Omental fat pad (tissue), 4 donors: ENCODE data around the gene CBLC. TPM values are rescaled to one million over a fixed set of nuclear protein-coding genes. Genes with fewer than 3 reads are reported as not detected.

Experiments used
- ATAC-seq: fragments of 150-250 bp; one replicate; pipeline ENCODE4 v1.9.1; 2016; ENCODE audit warnings: mild to moderate bottlenecking, moderate library complexity; ENCODE audit not compliant: low FRiP score
- DNase-seq: peaks from one replicate; pipeline ENCODE4 v3.0.0-alpha.2; 2019; ENCODE audit warnings: low spot score
- CTCF ChIP-seq, 3 donors: fragments of 450-650 bp; IDR thresholded peaks; one replicate each; pipeline ENCODE4 v1.5.1; 2016 to 2017; ENCODE audit warnings: antibody characterized with exemption in 3 of 3, mild to moderate bottlenecking in 3 of 3, moderate library complexity in 2 of 3
- small RNA-seq: library from RNA; depleted of rRNA; stranded (forward); fragments of <200 nt; gene quantifications from one replicate; pipeline ENCODE3, GENCODE V24; 2016
- total RNA-seq, 4 donors: library from RNA; depleted of rRNA; stranded (reverse); fragments of >200 nt; gene quantifications; one replicate each; pipeline ENCODE4 v1.1.0, GENCODE V29; 2016

The CBLC gene
- total RNA-seq, 4 donors from 2014 or later, result 0.46 TPM; not detected in 3

GRCh38 chr19:44848036-44848811, 70.5 kb downstream of the CBLC start:
- ATAC-seq, result no peak
- DNase-seq, result no peak
- no peak for TF ChIP-seq CTCF (IDR thresholded peaks at IDR 0.05)

- no peak for DNase-seq
- no peak for ATAC-seq
- TF ChIP-seq CTCF (IDR thresholded peaks at IDR 0.05), result no peak
These were observed 71.2 kb downstream of the CBLC start for GRCh38 chr19:44848812-44849447.

Small RNAs within 50 kb of the gene (small RNA-seq; reads per million reads assigned to genes)
- not detected for gene RF00156

Other genes starting within 250 kb of the CBLC start
- gene CEACAM20, start 248.2 kb upstream of the CBLC start, total RNA-seq, result not detected
- gene IGSF23, start 164.3 kb upstream of the CBLC start, total RNA-seq, result not detected
- gene PVR, start 134.0 kb upstream of the CBLC start, total RNA-seq, result 10 to 100 TPM; 17.0 to 93.9 (median 28.6) TPM
- gene CEACAM19, start 106.4 kb upstream of the CBLC start, total RNA-seq, result 1 to 10 TPM; 2.1 to 6.8 (median 3.8) TPM
- gene CEACAM16, start 78.7 kb upstream of the CBLC start, total RNA-seq, result not detected
- 100 to 1,000 TPM in 1 of 4 donors, 10 to 100 TPM in 3; 12.2 to 113 (median 46.2) TPM for gene BCL3, start 29.2 kb upstream of the CBLC start, total RNA-seq
- gene BCAM, start 31.2 kb downstream of the CBLC start, total RNA-seq, result 10 to 100 TPM; 37.0 to 55.0 (median 43.0) TPM
- gene NECTIN2, start 68.4 kb downstream of the CBLC start, total RNA-seq, result 100 to 1,000 TPM in 2 of 4 donors, 10 to 100 TPM in 2; 58.6 to 129 (median 90.2) TPM
- gene TOMM40, start 113.4 kb downstream of the CBLC start, total RNA-seq, result 100 to 1,000 TPM in 1 of 4 donors, 10 to 100 TPM in 3; 37.2 to 121 (median 44.2) TPM
- 100 to 1,000 TPM; 248 to 920 (median 429) TPM for gene APOE, start 127.9 kb downstream of the CBLC start, total RNA-seq
- 100 to 1,000 TPM in 1 of 4 donors, 10 to 100 TPM in 3; 12.3 to 121 (median 21.8) TPM for gene APOC1, start 136.7 kb downstream of the CBLC start, total RNA-seq
- not detected for gene APOC4, start 164.3 kb downstream of the CBLC start, total RNA-seq
- 1 to 10 TPM in 2 of 4 donors, not detected in 2; 1.9 to 9.0 TPM for gene APOC2, start 168.2 kb downstream of the CBLC start, total RNA-seq
- gene CLPTM1, start 177.5 kb downstream of the CBLC start, total RNA-seq, result 10 to 100 TPM; 58.8 to 77.5 (median 70.2) TPM
- gene RELB, start 223.6 kb downstream of the CBLC start, total RNA-seq, result 10 to 100 TPM in 2 of 4 donors, 1 to 10 TPM in 2; 5.8 to 26.5 (median 13.5) TPM